Effector memory CD4-positive, alpha-beta T cell (primary cell): ENCODE measurements around the gene YAE1.

ENCODE experiments used
- DNase-seq, 3 donors: peaks; one replicate each; pipeline ENCODE4 v3.0.0-alpha.2; 2020
- H3K27ac ChIP-seq: 2 replicates; pipeline ENCODE4 v1.7.0; 2013; ENCODE audit warnings: mild to moderate bottlenecking, low read length, moderate library complexity; ENCODE audit not compliant: insufficient read depth, poor library complexity, severe bottlenecking
- H3K27me3 ChIP-seq: replicated peaks from 2 replicates; pipeline ENCODE4 v1.7.0; 2013; ENCODE audit warnings: mild to moderate bottlenecking, low read length; ENCODE audit not compliant: insufficient read depth, control insufficient read depth, poor library complexity, severe bottlenecking
- H3K36me3 ChIP-seq: 2 replicates; pipeline ENCODE4 v1.7.0; 2013; ENCODE audit warnings: mild to moderate bottlenecking, low read length, moderate library complexity; ENCODE audit not compliant: control insufficient read depth, insufficient read depth
- H3K4me1 ChIP-seq: 2 replicates; pipeline ENCODE4 v1.7.0; 2013; ENCODE audit warnings: low read length, mild to moderate bottlenecking; ENCODE audit not compliant: control insufficient read depth, insufficient read depth, poor library complexity, severe bottlenecking
- H3K4me3 ChIP-seq: 2 replicates; pipeline ENCODE4 v1.7.0; 2013; ENCODE audit warnings: low read length, low read depth, mild to moderate bottlenecking; ENCODE audit not compliant: insufficient read depth, poor library complexity, severe bottlenecking
- H3K9me3 ChIP-seq: 2 replicates; pipeline ENCODE4 v1.7.0; 2013; ENCODE audit warnings: mild to moderate bottlenecking, low read length, moderate library complexity; ENCODE audit not compliant: control insufficient read depth

The YAE1 gene

DNA sequence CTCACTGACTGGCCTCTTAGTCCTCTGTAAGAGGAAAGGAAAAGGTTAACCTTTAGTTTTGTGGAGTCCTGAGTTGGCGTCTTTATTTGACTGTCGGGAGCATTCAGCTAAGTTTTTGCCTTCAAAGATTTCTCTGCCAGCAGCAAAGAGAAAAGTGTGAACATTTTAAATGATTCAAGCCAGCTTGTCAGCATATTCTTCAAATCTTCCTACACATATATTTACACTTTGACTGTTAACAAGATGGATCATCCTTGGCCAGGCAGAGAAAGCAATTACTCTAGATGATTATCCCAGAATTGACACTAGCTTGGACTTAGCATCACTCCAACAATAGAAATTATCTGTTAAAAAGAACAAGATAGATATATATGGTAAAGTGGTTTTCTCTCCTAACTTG lies 15.8 kb upstream of the YAE1 start:
- H3K4me3 ChIP-seq: no peak overlapping the region
- peaks cover 4% of the 10 kb centered on the region for H3K9me3 ChIP-seq
- H3K36me3 ChIP-seq: no peaks in the 10 kb centered on the region
- no peak for DNase-seq
- H3K27ac ChIP-seq: no peak overlapping the region
- no peaks in the 10 kb centered on the region for H3K4me1 ChIP-seq
- no peaks in the 10 kb centered on the region for H3K27me3 ChIP-seq

DNA sequence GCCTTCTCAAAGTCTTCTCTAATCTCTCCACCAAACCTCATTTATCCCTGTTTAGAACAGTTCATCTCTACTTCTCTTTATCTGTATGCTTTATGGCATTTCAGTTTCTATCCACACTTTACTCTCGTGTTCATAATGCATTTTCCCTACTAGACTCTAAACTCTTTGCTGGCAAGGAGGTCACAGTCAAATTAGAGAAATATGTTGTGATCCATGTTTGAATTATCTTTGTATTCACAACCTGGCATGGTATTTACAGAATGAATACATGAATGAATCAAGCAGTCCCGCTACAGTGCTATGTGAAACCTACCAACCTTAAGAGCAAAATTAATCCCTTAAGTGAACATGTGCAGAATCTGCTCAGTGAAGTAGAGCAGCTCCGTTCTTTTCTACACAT lies 12.8 kb upstream of the YAE1 start:
- H3K9me3 ChIP-seq: peaks cover 2% of the 10 kb centered on the region
- H3K4me3 ChIP-seq: no peak overlapping the region
- no peaks in the 10 kb centered on the region for H3K36me3 ChIP-seq
- DNase-seq: no peak
- no peaks in the 10 kb centered on the region for H3K4me1 ChIP-seq
- H3K27ac ChIP-seq: no peak overlapping the region
- H3K27me3 ChIP-seq: no peaks in the 10 kb centered on the region

DNA sequence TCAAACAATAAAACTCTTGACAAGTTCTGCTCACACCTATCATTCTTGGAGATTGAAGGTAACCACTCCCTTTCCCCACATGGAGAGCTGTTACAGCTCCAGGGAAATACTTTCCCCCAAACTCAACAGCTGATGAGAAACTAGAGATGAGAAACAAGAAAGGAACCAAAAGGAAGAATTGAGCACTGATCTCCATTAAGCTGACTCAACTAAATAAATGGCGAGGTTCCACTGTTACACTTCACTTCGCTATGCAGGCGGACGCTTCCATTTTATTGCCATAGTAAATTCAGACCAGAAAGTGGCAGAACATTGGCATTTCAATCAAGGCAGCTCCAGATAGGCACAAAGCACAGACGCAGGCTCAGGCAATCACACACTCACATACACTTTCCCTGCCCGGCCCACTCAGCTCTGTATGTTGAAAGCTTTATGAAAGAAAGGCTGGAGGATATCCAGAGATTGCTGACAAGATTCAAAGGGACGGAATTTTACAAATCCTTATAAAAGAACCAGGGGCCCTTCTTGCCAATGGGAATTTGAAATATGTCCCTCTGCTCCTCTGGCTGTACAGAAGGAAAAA lies 11.5 kb upstream of the YAE1 start:
- no peaks in the 10 kb centered on the region for H3K4me1 ChIP-seq
- H3K27ac ChIP-seq: no peak overlapping the region
- H3K36me3 ChIP-seq: no peaks in the 10 kb centered on the region
- no peak overlapping the region for H3K4me3 ChIP-seq
- DNase-seq: no peak
- H3K27me3 ChIP-seq: no peaks in the 10 kb centered on the region
- H3K9me3 ChIP-seq: no peaks in the 10 kb centered on the region

DNA sequence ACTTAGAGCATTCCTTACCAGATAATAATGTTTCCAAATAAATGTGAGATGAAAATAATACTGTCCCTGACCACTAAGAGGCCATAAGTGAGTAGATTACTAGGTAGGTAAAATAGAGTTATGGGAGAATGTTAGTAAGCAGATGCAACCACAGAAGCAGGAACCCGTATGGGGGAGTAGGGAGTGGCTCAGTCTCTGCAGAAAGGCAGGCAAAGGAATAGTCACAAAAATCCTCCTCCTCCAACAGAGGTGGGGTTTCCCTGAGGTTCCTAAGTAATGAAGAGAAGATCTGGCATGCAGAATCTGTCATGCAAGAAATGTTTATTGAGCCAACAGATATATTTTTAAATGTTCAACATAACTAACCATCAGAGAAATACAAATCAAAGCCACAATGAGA lies 9.0 kb upstream of the YAE1 start:
- H3K9me3 ChIP-seq: no peaks in the 10 kb centered on the region
- H3K4me1 ChIP-seq: no peaks in the 10 kb centered on the region
- no peaks in the 10 kb centered on the region for H3K27me3 ChIP-seq
- H3K27ac ChIP-seq: no peak overlapping the region
- no peak overlapping the region for H3K4me3 ChIP-seq
- no peak for DNase-seq
- no peaks in the 10 kb centered on the region for H3K36me3 ChIP-seq

DNA sequence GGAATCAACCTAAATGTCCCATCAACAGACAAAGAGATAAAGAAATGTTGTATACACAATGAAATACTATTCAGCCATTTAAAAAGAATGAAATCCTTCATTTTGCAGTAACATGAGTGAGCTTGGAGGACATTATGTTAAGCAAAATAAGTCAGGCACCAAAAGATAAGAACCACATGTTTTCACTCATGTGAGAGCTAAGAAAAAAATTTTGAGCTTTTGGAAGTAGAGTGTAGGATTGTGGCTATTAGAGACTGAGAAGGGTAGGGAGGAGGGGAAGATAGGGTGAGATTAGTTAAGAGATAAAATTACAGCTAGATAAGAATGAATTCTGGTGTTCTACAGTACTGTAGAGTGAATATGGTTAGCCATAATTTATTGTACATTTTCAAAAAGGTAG lies 8.3 kb upstream of the YAE1 start:
- no peaks in the 10 kb centered on the region for H3K4me1 ChIP-seq
- H3K4me3 ChIP-seq: no peak overlapping the region
- DNase-seq: no peak
- H3K36me3 ChIP-seq: no peaks in the 10 kb centered on the region
- no peaks in the 10 kb centered on the region for H3K27me3 ChIP-seq
- no peaks in the 10 kb centered on the region for H3K9me3 ChIP-seq
- no peak overlapping the region for H3K27ac ChIP-seq

DNA sequence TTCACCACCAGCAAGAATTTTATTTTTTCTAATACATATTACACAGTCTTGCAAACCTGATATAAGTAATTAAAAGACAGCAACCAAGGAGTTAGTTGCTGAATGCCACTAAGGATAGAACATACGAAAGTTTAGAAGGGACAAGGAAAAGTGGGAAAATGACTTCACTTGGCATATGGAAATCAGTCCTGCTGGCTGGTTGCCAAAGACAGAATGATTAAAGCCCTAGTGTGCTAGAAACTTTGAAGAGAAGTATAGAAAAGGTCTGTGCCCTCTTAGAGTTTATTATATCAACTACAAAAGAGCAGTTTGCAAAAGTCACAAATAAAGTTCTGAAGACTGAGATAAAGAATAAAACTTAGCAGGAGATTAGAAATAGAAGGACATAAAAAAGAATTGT lies 5.8 kb upstream of the YAE1 start:
- no peak for DNase-seq
- H3K27ac ChIP-seq: no peak overlapping the region
- H3K27me3 ChIP-seq: no peaks in the 10 kb centered on the region
- no peak overlapping the region for H3K4me3 ChIP-seq
- H3K9me3 ChIP-seq: no peaks in the 10 kb centered on the region
- H3K4me1 ChIP-seq: no peaks in the 10 kb centered on the region
- H3K36me3 ChIP-seq: no peaks in the 10 kb centered on the region

DNA sequence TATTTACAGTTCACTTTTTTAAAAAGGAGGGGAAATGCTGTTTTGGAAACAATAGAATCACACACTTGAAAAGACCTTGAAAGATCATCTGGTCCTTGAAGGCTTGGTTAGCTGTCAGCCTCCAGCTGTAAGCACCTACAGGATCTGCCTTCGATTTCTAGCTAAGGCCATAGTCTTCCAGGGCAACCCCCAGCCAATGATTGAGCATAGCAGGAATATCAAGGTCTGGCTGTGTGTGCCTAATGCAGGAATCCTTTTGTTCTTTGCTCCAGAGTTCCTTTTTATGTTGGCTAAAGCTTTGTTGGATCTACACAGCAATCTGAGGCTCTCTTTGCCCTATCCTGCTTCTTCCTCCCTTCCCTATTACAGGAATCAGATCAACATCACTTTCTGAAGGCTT lies 5.2 kb upstream of the YAE1 start:
- Histone ChIP-seq H3K27ac (no peak overlapping the region), H3K4me3 (no peak overlapping the region), H3K36me3 (no peaks in the 10 kb centered on the region), H3K4me1 (no peaks in the 10 kb centered on the region), H3K27me3 (no peaks in the 10 kb centered on the region), H3K9me3 (no peaks in the 10 kb centered on the region)
- no peak for DNase-seq

DNA sequence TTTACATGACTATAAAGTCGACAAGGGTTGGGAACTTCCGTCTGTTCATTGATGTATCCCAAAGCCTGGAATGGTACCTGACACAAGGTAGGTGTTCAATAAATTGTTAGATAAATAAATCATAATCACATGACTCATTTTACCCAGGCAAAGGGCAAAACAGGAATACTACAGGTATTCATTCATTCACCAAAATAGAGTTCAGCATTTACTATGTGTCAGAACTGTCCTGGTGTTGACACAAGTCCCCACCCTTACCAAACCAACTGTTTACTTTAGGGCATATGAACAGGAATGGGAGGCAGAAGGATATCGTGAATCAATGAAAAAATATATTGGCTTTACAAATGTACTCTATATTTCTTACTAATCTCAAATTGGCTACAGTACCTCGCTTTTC lies 666 bp upstream of the YAE1 start:
- peaks cover 3% of the 10 kb centered on the region for H3K36me3 ChIP-seq
- H3K4me1 ChIP-seq: peaks cover 7% of the 10 kb centered on the region
- H3K27ac ChIP-seq: peak overlapping the region; percentile 72
- H3K27me3 ChIP-seq: no peaks in the 10 kb centered on the region
- no peaks in the 10 kb centered on the region for H3K9me3 ChIP-seq
- DNase-seq: no peak
- peak overlapping the region; percentile 89 for H3K4me3 ChIP-seq

DNA sequence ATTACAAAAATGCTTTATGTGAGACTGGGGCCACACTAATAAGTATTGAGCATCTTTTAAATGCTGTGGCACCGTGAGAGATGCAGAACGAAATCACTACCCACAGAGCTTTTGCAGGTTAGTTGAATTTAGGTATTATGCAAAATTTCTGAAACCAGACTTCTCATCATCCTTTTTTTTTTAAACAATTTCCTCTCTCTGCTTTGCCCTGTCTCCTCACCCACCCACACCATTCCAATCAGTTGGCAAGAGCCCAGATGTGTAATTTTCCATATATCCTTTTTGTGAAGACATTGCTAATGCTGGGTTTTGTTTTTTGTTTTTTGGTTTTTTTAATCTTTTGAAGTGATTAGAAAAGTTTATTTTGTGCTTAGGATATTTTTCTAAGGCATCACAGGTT lies 1.1 kb downstream of the YAE1 start:
- no peak for DNase-seq
- peaks cover 7% of the 10 kb centered on the region for H3K4me1 ChIP-seq
- H3K27ac ChIP-seq: no peak overlapping the region
- H3K27me3 ChIP-seq: no peaks in the 10 kb centered on the region
- H3K9me3 ChIP-seq: no peaks in the 10 kb centered on the region
- peaks cover 13% of the 10 kb centered on the region for H3K36me3 ChIP-seq
- peak overlapping the region; percentile 89 for H3K4me3 ChIP-seq

DNA sequence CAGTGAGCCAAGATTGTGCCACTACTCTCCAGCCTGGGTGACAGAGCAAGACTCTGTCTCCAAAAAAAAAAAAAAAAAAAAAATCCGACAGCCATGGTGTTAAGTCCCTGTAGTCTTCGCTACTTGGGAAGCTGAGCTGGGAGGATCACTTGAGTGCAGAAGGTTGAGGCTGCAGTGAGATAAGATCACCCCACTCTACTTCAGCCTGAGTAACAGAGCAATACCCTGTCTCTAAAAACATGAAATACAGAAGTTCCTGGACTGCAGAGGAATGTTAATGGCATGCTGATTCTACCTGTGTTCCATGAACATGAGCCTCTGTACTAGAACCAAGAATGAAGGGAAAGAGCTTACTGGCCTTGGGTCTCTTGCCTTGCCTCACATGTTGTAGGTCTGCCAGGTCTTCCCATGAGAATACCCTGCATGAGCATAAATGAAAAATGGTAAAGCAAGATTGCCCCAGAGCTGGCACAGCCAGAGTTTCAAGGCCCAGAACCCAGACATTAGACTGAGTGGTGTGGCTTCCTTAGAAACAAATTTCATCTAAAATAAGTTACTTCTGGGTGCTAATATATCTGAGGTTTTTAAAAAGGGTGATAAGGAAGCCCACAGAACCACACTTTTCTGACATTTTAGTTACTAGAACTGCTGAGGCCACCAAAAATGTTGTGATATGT lies 8.6 kb downstream of the YAE1 start:
- no peak overlapping the region for H3K27ac ChIP-seq
- no peak overlapping the region for H3K4me3 ChIP-seq
- no peaks in the 10 kb centered on the region for H3K4me1 ChIP-seq
- peaks cover 19% of the 10 kb centered on the region for H3K36me3 ChIP-seq
- no peaks in the 10 kb centered on the region for H3K9me3 ChIP-seq
- no peak for DNase-seq
- H3K27me3 ChIP-seq: no peaks in the 10 kb centered on the region
